Endothelial cell of umbilical vein (primary cell): ENCODE results near the gene LDHAL6B. TPM values are rescaled to one million over a fixed set of nuclear protein-coding genes. Genes with fewer than 3 reads are reported as not detected.

ENCODE experiments used
- BruUV-seq: library from RNA; stranded (reverse); fragments of 400-500 nt; replicated peaks from 2 replicates; lab custom pipeline; 2021; lab: Mats Ljungman, UMichigan
- CTCF ChIA-PET: fragments of 300-600, 350-600 bp; sonication (Branson Sonifier 250); formaldehyde crosslinking; loops from one replicate; lab custom pipeline; 2021; ENCODE audit warnings: antibody characterized with exemption, inconsistent platforms; lab: Charles Lee
- POLR2A ChIA-PET: fragments of 300-600, 350-600 bp; sonication (Branson Sonifier 250); formaldehyde crosslinking; loops from one replicate; lab custom pipeline; 2021; ENCODE audit warnings: antibody characterized with exemption, inconsistent platforms; lab: Charles Lee
- DNase-seq: peaks from one replicate; pipeline ENCODE4 v3.0.0-alpha.2; 2011; ENCODE audit warnings: low read depth, low spot score
- FAIRE-seq: peaks from 2 replicates; lab custom pipeline; 2011; peaks lifted over from hg19 to GRCh38; lab: Jason Lieb, UNC
- H2AFZ ChIP-seq: 2 replicates; pipeline ENCODE4 v1.6.0; 2012; ENCODE audit warnings: low read depth, low read length, control low read depth, inconsistent platforms
- H3K27ac ChIP-seq: 2 replicates; pipeline ENCODE4 v1.5.1; 2011; ENCODE audit warnings: low read depth, mild to moderate bottlenecking, control low read depth, low read length, moderate library complexity; ENCODE audit not compliant: insufficient read depth
- H3K27me3 ChIP-seq, 2 experiments: 2 replicates each; pipeline versions ENCODE4 v1.6.0 to v1.6.1; 2011; ENCODE audit warnings: low read length in 2 of 2, mixed read lengths in 1 of 2; ENCODE audit not compliant: control insufficient read depth in 2 of 2, insufficient read depth in 2 of 2
- H3K36me3 ChIP-seq, 2 experiments: 2 replicates in 1 of 2; 3 replicates in 1 of 2; pipeline ENCODE4 v1.5.1; 2011; ENCODE audit warnings: low read length in 2 of 2, mild to moderate bottlenecking in 1 of 2, moderate library complexity in 1 of 2; ENCODE audit not compliant: control insufficient read depth in 2 of 2, insufficient read depth in 2 of 2; ENCODE audit errors: extremely low read depth in 1 of 2
- H3K4me1 ChIP-seq: 3 replicates; pipeline ENCODE4 v1.5.1; 2011; ENCODE audit warnings: mild to moderate bottlenecking, low read length; ENCODE audit not compliant: control insufficient read depth, insufficient read depth; ENCODE audit errors: extremely low read depth
- H3K4me2 ChIP-seq: 2 replicates; pipeline ENCODE4 v1.6.1; 2011; ENCODE audit warnings: low read length, control low read depth, mixed read lengths; ENCODE audit not compliant: insufficient read depth
- H3K4me3 ChIP-seq, 3 experiments: fragments of 200-600 bp in 1 of 3; sonication (generic), shearing (Covaris generic) in 1 of 3; replicated peaks in 1 of 3; 2 replicates each; pipeline ENCODE4 v1.5.1; 2011 to 2016; ENCODE audit warnings: control low read depth in 3 of 3, low read length in 3 of 3, mild to moderate bottlenecking in 2 of 3, inconsistent platforms in 1 of 3, low read depth in 1 of 3, moderate library complexity in 1 of 3; ENCODE audit not compliant: insufficient read depth in 1 of 3
- H3K79me2 ChIP-seq: 2 replicates; pipeline ENCODE4 v1.6.0; 2012; ENCODE audit warnings: low read length, inconsistent platforms; ENCODE audit not compliant: control insufficient read depth, insufficient read depth
- H3K9ac ChIP-seq: replicated peaks from 2 replicates; pipeline ENCODE3; 2011; ENCODE audit warnings: low read length, control low read depth; ENCODE audit not compliant: insufficient read depth; ENCODE audit errors: extremely low read depth
- H3K9me1 ChIP-seq: replicated peaks from 3 replicates; pipeline ENCODE4 v1.6.0; 2011; ENCODE audit warnings: mild to moderate bottlenecking, low read length; ENCODE audit not compliant: control insufficient read depth, insufficient read depth; ENCODE audit errors: extremely low read depth
- H3K9me3 ChIP-seq: replicated peaks from 2 replicates; pipeline ENCODE4 v1.5.1; 2012; ENCODE audit warnings: low read length, inconsistent platforms; ENCODE audit not compliant: control insufficient read depth, insufficient read depth
- H4K20me1 ChIP-seq: replicated peaks from 2 replicates; pipeline ENCODE3; 2011; ENCODE audit warnings: mild to moderate bottlenecking, low read length; ENCODE audit not compliant: control insufficient read depth, insufficient read depth; ENCODE audit errors: extremely low read depth
- FOS ChIP-seq: IDR thresholded peaks from 2 replicates; pipeline ENCODE4 v1.6.1; 2011; ENCODE audit warnings: mild to moderate bottlenecking, low read length, moderate library complexity, borderline replicate concordance; ENCODE audit not compliant: insufficient read depth
- GATA2 ChIP-seq: IDR thresholded peaks from 2 replicates; pipeline ENCODE4 v1.7.0; 2011; ENCODE audit warnings: low read depth, mild to moderate bottlenecking, moderate library complexity, mixed read lengths, low read length; ENCODE audit not compliant: insufficient read length, insufficient read depth
- JUN ChIP-seq: IDR thresholded peaks from 2 replicates; pipeline ENCODE4 v1.6.1; 2011; ENCODE audit warnings: borderline replicate concordance, low read depth; ENCODE audit not compliant: insufficient read length, insufficient read depth
- POLR2AphosphoS5 ChIP-seq: IDR thresholded peaks from 2 replicates; pipeline ENCODE4 v1.6.1; 2012; ENCODE audit warnings: low read depth, mild to moderate bottlenecking, control low read depth, low read length, moderate library complexity; ENCODE audit not compliant: insufficient read depth
- dilution Hi-C: fragments of 300-500 bp; cut with MboI; formaldehyde crosslinking; loops from one replicate; pipeline ENCODE4 v1.15.0; 2019; ENCODE audit warnings: low sequenced_read_pairs; ENCODE audit not compliant: extremely low pct_ligation_motif_present
- intact Hi-C: fragments of 100-400 bp; cut with micrococcal nuclease; formaldehyde crosslinking; loops from one replicate; pipeline ENCODE4 v1.10.0; 2022
- polyA plus RNA-seq, 4 experiments: library from polyadenylated mRNA; depleted of rRNA in 3 of 4; stranded (reverse) in 3 of 4; unstranded in 1 of 4; fragments of >200 nt; gene quantifications; 2 replicates each; pipeline versions ENCODE4 v1.2.1 to v1.2.3, GENCODE V29; 2011 to 2012; ENCODE audit warnings: missing spikeins in 1 of 4
- total RNA-seq: library from RNA; stranded (reverse); gene quantifications from 2 replicates; pipeline ENCODE4 v1.2.3, GENCODE V29; 2021
- TF ChIP-seq, protein P1 (sequence below), 2 donors: IDR thresholded peaks; 1 replicate in 1 of 2; 2 replicates in 1 of 2; pipeline ENCODE4 v1.5.1; 2011; ENCODE audit warnings: low read length in 2 of 2, mild to moderate bottlenecking in 2 of 2, moderate library complexity in 2 of 2, control low read depth in 1 of 2, inconsistent platforms in 1 of 2, low read depth in 1 of 2; ENCODE audit not compliant: insufficient read depth in 1 of 2; ENCODE audit errors: extremely low read depth in 1 of 2
- TF ChIP-seq, protein P2 (sequence below): IDR thresholded peaks from 2 replicates; pipeline ENCODE4 v1.6.1; 2011; ENCODE audit not compliant: insufficient read depth, insufficient read length

Gene LDHAL6B
- total and polyA plus RNA-seq, 2 donors (not counting 3 experiments of a cell fraction or from before 2014, with no cell fraction given) = not detected

DNA sequence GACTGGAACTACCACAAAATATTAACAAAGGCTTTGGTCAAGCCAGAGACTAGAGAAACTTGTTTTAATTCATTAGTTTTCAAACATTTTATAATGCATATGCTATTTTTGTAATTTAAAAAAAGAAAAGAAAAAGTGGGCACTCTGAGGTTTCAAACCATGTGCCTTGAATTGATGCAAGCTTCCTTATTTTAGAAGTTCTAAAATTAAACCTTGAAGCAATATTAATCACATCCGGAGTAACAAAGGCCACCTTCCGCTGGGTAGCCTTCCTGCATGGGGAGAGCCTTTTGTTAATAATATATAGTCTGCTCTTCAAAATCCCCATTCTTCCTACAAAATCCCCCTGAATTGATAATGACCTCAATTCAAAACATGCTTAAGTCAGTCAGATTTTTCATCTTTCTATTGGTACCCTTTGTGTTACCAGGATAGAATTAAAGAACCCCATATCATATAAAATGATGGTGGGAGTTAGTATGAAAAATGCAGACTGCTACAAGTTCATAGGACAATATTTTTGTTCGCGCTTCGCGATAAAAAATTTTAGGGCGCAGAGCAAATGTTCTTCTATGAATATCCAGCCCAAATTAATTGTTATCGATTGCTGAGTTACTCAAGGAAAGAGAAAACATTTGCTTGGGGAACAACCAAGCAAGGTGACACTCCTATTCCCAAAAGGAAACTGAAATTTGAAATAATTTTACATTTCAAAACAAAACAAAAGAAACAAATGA, 30.6 kb downstream of the LDHAL6B start:
- intact Hi-C loops (loop anchor here (1.0 kb wide), 1 partner anchor 19 kb away; no protein-coding TSS in a partner anchor), dilution Hi-C loops (no loop called here)
- FAIRE-seq (peak; percentile 73), DNase-seq (peak; percentile 84)
- Histone ChIP-seq H3K27me3 (no peaks in the 10 kb centered on the region), H2AFZ (no peak overlapping the region), H3K79me2 (peaks cover 13% of the 10 kb centered on the region), H3K4me3 (no peak overlapping the region), H4K20me1 (no peaks in the 10 kb centered on the region), H3K9me1 (no peaks in the 10 kb centered on the region), H3K27ac (peak overlapping the region; percentile 92), H3K9me3 (no peaks in the 10 kb centered on the region), H3K9ac (peak overlapping the region; percentile 64), H3K4me1 (peaks cover 30% of the 10 kb centered on the region), H3K4me2 (peak overlapping the region; percentile 71), H3K36me3 (no peaks in the 10 kb centered on the region)
- TF ChIP-seq, protein P1, sequence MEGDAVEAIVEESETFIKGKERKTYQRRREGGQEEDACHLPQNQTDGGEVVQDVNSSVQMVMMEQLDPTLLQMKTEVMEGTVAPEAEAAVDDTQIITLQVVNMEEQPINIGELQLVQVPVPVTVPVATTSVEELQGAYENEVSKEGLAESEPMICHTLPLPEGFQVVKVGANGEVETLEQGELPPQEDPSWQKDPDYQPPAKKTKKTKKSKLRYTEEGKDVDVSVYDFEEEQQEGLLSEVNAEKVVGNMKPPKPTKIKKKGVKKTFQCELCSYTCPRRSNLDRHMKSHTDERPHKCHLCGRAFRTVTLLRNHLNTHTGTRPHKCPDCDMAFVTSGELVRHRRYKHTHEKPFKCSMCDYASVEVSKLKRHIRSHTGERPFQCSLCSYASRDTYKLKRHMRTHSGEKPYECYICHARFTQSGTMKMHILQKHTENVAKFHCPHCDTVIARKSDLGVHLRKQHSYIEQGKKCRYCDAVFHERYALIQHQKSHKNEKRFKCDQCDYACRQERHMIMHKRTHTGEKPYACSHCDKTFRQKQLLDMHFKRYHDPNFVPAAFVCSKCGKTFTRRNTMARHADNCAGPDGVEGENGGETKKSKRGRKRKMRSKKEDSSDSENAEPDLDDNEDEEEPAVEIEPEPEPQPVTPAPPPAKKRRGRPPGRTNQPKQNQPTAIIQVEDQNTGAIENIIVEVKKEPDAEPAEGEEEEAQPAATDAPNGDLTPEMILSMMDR (IDR thresholded peaks at IDR 0.05; ENCODE audit: extremely low read depth in 1 of 2, insufficient read depth in 1 of 2, low read depth in 1 of 2, low read length in 2 of 2) = no peak
- TF ChIP-seq FOS (peak; percentile 41), POLR2AphosphoS5 (peak; percentile 67), JUN (peak; percentile 69), GATA2 (no peak)
- TF ChIP-seq, protein P2, sequence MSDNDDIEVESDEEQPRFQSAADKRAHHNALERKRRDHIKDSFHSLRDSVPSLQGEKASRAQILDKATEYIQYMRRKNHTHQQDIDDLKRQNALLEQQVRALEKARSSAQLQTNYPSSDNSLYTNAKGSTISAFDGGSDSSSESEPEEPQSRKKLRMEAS = no peak
- TSS peak; percentile 55 for BruUV-seq
- ChIA-PET CTCF (interaction anchor here (0.6 to 1.4 kb wide), 2 partner anchors 10 kb away, joined by 3 to 4 read pairs; no protein-coding TSS in a partner anchor), POLR2A (no interaction called here)
